ENCODE measurements around the gene CRISPLD2.

DNA sequence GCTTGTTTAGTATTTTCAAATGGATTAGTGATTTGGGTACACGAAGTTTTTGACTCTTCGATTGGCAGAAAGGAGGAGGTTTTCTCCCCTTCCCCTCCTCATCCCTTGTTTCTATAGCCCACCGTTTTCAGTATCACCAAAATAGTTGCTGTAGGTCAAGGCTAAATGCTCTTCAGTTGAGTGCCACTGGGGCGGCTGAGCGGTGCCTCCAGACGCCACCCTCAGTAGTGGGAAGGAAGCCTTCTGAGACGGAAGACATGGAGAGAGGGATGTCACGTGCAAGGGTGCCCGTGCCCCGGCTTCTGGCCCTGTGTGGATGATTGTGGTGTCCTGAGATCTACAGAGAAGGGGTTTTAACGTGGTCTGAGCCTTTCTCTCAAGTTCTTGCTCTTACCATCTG is 39.7 kb upstream of the CRISPLD2 start:
- TF ChIP-seq ZNF398 (CRISPR knock-in tag; IDR thresholded peaks at IDR 0.05) = no peak
- TF ChIP-seq EZH2 (IDR thresholded peaks at IDR 0.05; ENCODE audit: borderline replicate concordance, low read depth, low read length) = no peak
- peak; percentile 36; the same call in 1 of the 2 replicates for TF ChIP-seq POLR2AphosphoS5 (IDR thresholded peaks at IDR 0.05; ENCODE audit: control insufficient read depth, insufficient read depth, low read depth, low read length)
